Pancreas (tissue), 10 donors: ENCODE measurements around the gene FAT1. TPM values are rescaled to one million over a fixed set of nuclear protein-coding genes. Genes with fewer than 3 reads are reported as not detected.

Experiments used
- ATAC-seq, 4 donors: fragments of 200-7000 bp; cut with Tn5 transposase; one replicate each; pipeline versions ENCODE4 v1.8.0 to v1.9.1; 2020; ENCODE audit warnings: mild to moderate bottlenecking in 4 of 4, moderate library complexity in 4 of 4
- DNase-seq, 6 donors: peaks; one replicate each; pipeline ENCODE4 v3.0.0-alpha.2; 2020
- FAIRE-seq: peaks from 2 replicates; lab custom pipeline; 2012; peaks lifted over from hg19 to GRCh38; lab: Jason Lieb, UNC
- H3K27ac ChIP-seq, 4 donors: fragments of 200-600 bp; sonication (generic); 1 replicate in 3 of 4; 2 replicates in 1 of 4; pipeline versions ENCODE4 v1.5.0 to v1.8.0; 2020
- H3K27me3 ChIP-seq, 4 donors: fragments of 200-600 bp; one replicate each; pipeline ENCODE4 v1.8.0; 2021
- H3K36me3 ChIP-seq, 3 donors: fragments of 200-600 bp; sonication (generic) in 1 of 3; one replicate each; pipeline versions ENCODE4 v1.5.0 to v1.8.0; 2020 to 2021
- H3K4me1 ChIP-seq, 3 donors: fragments of 200-600 bp; one replicate each; pipeline ENCODE4 v1.8.0; 2021
- H3K4me3 ChIP-seq, 4 donors: fragments of 200-600 bp; sonication (generic) in 2 of 4; one replicate each; pipeline versions ENCODE4 v1.5.0 to v1.8.0; 2020 to 2021
- H3K9me3 ChIP-seq, 4 donors: fragments of 200-600 bp; one replicate each; pipeline ENCODE4 v1.8.0; 2021
- WGBS, 2 donors: extraction: QIAGEN DNeasy Blood & Tissue Kit; methylation state at CpG; one replicate each; pipeline ENCODE4 v1.1.7; 2013; 5-methylcytosine and 5-hydroxymethylcytosine counted together
- intact Hi-C, 3 donors: fragments of 100-400 bp; cut with DNase I; formaldehyde crosslinking; loops; one replicate each; pipeline versions ENCODE4 v1.11.1 to v1.14.2; 2022
- polyA plus RNA-seq, 2 donors: library from polyadenylated mRNA; stranded (reverse); fragments of 200-250 nt; gene quantifications; one replicate each; pipeline ENCODE4 v1.2.3, GENCODE V29; 2013
- total RNA-seq, 6 donors: library from RNA; stranded (reverse); fragmentation: NEBNext Ultra II Directional in 4 of 6; extraction: Animal tissue kit (Norgen Biotek cat#: 25700) in 4 of 6; gene quantifications; one replicate each; pipeline versions ENCODE4 v1.2.1 to v1.2.4, GENCODE V29; 2021 to 2023
- TF ChIP-seq, protein P1 (sequence below), 4 donors: fragments of 200-600 bp; sonication (generic) in 3 of 4; IDR thresholded peaks; one replicate each; pipeline versions ENCODE4 v1.5.0 to v1.8.0; 2021; ENCODE audit warnings: antibody characterized with exemption in 4 of 4
- donor health status: healthy with polysubstance abuse.
- donor health status: DM: no; HTN: no; CAD: no; lungs with moderate emphysema.
- donor health status: DM: no; HTN: no; CAD: no.
- donor health status: control.
- donor health status: control.
- donor health status: Bipolar disorder and iron deficiency.
- donor health status: DM: yes; HTN: yes; CAD: no.
- donor health status: DM: no; HTN: no; CAD: no.
- donor health status: DM: no; HTN: no; CAD: no.
- donor health status: DM: yes; HTN: yes; CAD: no.

FAT1 gene
- total and polyA plus RNA-seq, 8 donors, result 16.9 to 91.6 (median 59.3) TPM

DNA sequence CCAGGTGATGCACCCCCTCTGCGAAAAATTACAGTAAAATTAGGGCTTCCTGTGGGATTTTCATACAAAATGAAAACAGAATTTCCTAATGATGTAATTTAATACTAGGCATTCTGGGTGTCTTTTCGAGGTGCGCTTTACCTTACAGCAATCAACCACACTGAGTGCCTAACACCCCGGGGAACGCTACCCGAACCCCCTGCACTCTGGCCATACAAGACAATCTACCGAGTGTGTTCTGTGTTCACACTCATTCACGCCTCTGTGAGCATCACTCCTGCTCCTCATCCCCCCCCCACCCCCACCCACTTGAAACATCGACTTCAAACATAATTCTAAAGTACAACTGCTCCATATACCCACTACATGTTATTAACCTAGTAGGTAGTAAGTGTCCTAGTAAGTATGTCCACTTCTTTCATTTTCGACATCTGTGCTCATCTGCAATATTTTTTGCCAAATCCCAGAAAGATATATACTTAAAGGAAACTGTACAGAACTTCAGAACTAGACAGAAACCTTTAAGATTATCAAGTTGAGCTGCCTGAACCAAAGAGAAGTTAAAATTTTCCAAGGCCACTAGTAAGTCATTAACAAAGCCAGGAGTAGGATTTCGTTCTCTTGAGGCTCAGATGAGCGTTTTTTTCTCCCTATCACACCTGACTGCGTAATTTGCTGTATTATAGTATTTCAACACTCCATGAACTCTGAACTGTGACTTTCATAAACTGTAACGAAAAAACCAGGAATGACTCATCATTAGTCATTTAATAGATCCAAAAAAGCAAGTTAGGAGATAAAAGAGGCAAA lies 80.0 kb downstream of the FAT1 start:
- intact Hi-C loops, result no loop called here
- 53% methylated on average over 14 of the region's 14 CpGs for WGBS, 2 donors
- FAIRE-seq, result no peak
- peak overlapping the region in 2 of 4 donors; percentile 43 to 70 for H3K27ac ChIP-seq
- ATAC-seq, result peak; percentile 88 to 92 (median 91)
- DNase-seq, result peak in 1 of 6 donors; percentile 25
- H3K9me3 ChIP-seq, result no peaks in the 10 kb centered on the region
- H3K36me3 ChIP-seq, result no peaks in the 10 kb centered on the region
- TF ChIP-seq, protein P1, sequence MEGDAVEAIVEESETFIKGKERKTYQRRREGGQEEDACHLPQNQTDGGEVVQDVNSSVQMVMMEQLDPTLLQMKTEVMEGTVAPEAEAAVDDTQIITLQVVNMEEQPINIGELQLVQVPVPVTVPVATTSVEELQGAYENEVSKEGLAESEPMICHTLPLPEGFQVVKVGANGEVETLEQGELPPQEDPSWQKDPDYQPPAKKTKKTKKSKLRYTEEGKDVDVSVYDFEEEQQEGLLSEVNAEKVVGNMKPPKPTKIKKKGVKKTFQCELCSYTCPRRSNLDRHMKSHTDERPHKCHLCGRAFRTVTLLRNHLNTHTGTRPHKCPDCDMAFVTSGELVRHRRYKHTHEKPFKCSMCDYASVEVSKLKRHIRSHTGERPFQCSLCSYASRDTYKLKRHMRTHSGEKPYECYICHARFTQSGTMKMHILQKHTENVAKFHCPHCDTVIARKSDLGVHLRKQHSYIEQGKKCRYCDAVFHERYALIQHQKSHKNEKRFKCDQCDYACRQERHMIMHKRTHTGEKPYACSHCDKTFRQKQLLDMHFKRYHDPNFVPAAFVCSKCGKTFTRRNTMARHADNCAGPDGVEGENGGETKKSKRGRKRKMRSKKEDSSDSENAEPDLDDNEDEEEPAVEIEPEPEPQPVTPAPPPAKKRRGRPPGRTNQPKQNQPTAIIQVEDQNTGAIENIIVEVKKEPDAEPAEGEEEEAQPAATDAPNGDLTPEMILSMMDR (IDR thresholded peaks at IDR 0.05), result no peak
- H3K4me1 ChIP-seq, result peaks cover 13 to 17% (median 14%) of the 10 kb centered on the region in 3 donors
- H3K4me3 ChIP-seq, result no peak overlapping the region
- no peaks in the 10 kb centered on the region for H3K27me3 ChIP-seq

GRCh38 chr4:186642998-186643397 lies 80.7 kb downstream of the FAT1 start:
- DNase-seq (no peak), FAIRE-seq (no peak), ATAC-seq (no peak)
- peaks cover 13 to 17% (median 14%) of the 10 kb centered on the region in 3 donors for H3K4me1 ChIP-seq
- H3K4me3 ChIP-seq, result no peak overlapping the region
- H3K27me3 ChIP-seq, result no peaks in the 10 kb centered on the region
- no peaks in the 10 kb centered on the region for H3K36me3 ChIP-seq
- no peaks in the 10 kb centered on the region for H3K9me3 ChIP-seq
- no peak overlapping the region for H3K27ac ChIP-seq
- TF ChIP-seq, protein P1 (IDR thresholded peaks at IDR 0.05), result no peak
- WGBS, 2 donors, result 87 to 98% methylated on average over 11 of the region's 11 CpGs
- intact Hi-C loops, result no loop called here

DNA sequence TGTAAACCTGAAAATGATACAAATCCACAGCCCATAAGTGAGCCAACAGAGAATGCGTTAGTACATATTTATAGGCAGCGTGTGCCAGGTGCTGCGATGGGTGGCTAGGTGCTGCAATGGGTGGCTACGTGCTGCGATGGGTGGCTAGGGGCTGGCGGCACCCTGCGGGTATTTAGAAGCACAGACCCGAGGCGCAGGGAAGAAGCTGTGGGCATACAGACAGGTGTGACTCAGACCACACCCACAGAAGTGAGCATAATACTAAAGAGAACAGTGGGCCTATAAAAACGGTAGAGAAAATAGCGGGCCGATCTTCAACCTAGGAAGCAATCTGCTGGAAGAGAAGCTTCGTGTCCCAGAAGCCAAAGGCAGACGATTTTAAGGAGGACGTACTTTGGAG lies 81.1 kb downstream of the FAT1 start:
- 89 to 93% methylated on average over 15 of the region's 15 CpGs for WGBS, 2 donors
- H3K4me3 ChIP-seq, result no peak overlapping the region
- no peaks in the 10 kb centered on the region for H3K27me3 ChIP-seq
- FAIRE-seq (no peak), DNase-seq (no peak), ATAC-seq (no peak)
- TF ChIP-seq, protein P1 (IDR thresholded peaks at IDR 0.05), result no peak
- intact Hi-C loops, result no loop called here
- no peaks in the 10 kb centered on the region for H3K36me3 ChIP-seq
- H3K9me3 ChIP-seq, result no peaks in the 10 kb centered on the region
- H3K4me1 ChIP-seq, result peaks cover 13 to 17% (median 14%) of the 10 kb centered on the region in 3 donors
- H3K27ac ChIP-seq, result no peak overlapping the region

- intact Hi-C loops, result no loop called here
- Histone ChIP-seq H3K4me3 (no peak overlapping the region), H3K27me3 (no peaks in the 10 kb centered on the region), H3K4me1 (peaks cover 4 to 7% (median 6%) of the 10 kb centered on the region in 3 donors), H3K27ac (peak overlapping the region in 1 of 4 donors; percentile 1), H3K36me3 (peaks cover 0 to 13% (median 3%) of the 10 kb centered on the region in 3 donors), H3K9me3 (no peaks in the 10 kb centered on the region)
- FAIRE-seq (no peak), ATAC-seq (peak; percentile 85 to 92 (median 90)), DNase-seq (peak in 1 of 6 donors; percentile 32)
- TF ChIP-seq, protein P1 (IDR thresholded peaks at IDR 0.05), result no peak
- 30 to 32% methylated on average over 10 of the region's 10 CpGs for WGBS, 2 donors
Measured at GRCh38 chr4:186634591-186635128, 89.0 kb downstream of the FAT1 start.

DNA sequence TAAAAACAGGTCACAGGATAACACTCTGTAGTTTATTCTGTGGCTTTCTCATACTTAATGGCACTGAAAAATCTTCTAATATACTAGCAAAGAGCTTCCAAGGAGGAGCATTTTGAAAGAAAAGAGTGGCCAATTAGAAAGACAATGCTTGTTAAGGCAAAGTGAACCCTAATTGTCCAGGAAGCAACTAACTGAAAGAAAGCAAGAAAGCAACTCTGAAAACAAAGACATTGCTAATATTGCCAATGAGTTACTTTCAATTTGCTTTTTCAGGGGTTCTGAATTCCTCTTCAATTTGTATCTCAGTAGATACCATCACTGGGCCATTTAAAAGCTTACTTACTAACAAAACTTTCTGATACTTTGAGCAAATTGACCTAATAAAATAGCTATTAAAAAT lies 89.8 kb downstream of the FAT1 start:
- no peak for DNase-seq
- TF ChIP-seq, protein P1 (IDR thresholded peaks at IDR 0.05), result no peak
- H3K4me3 ChIP-seq, result no peak overlapping the region
- no peaks in the 10 kb centered on the region for H3K9me3 ChIP-seq
- no peak for FAIRE-seq
- peaks cover 4 to 7% (median 6%) of the 10 kb centered on the region in 3 donors for H3K4me1 ChIP-seq
- no peak for ATAC-seq
- no peaks in the 10 kb centered on the region for H3K27me3 ChIP-seq
- intact Hi-C loops, result no loop called here
- H3K27ac ChIP-seq, result no peak overlapping the region
- peaks cover 0 to 15% (median 3%) of the 10 kb centered on the region in 3 donors for H3K36me3 ChIP-seq
